Testis (tissue), 2 donors: Measurements from ENCODE around the gene NAPEPLD.

ENCODE experiments used
- CTCF ChIP-seq, 3 experiments: fragments of 450-650 bp in 2 of 3; fragments of 200-600 bp in 1 of 3; sonication (generic) in 1 of 3; IDR thresholded peaks; one replicate each; pipeline ENCODE4 v1.5.1; 2016 to 2019; ENCODE audit warnings: antibody characterized with exemption in 3 of 3, mild to moderate bottlenecking in 2 of 3, moderate library complexity in 1 of 3
- POLR2A ChIP-seq: fragments of 450-650 bp; IDR thresholded peaks from one replicate; pipeline ENCODE4 v1.6.1; 2017; ENCODE audit warnings: antibody characterized with exemption, mild to moderate bottlenecking, moderate library complexity

GRCh38 chr7:103121641-103122040 lies 27.3 kb downstream of the NAPEPLD start:
- TF ChIP-seq POLR2A (no peak), CTCF (IDR thresholded peaks at IDR 0.05) (no peak)
